Caco-2 (cell line): ENCODE results near the gene RACGAP1. TPM values are rescaled to one million over a fixed set of nuclear protein-coding genes. Genes with fewer than 3 reads are reported as not detected.

ENCODE experiments used
- Bru-seq: library from RNA; stranded (reverse); fragments of 400-500 nt; gene quantifications from one replicate; lab custom pipeline; 2021; lab: Mats Ljungman, UMichigan
- BruChase-seq, 2 experiments: library from RNA; stranded (reverse); fragments of 400-500 nt; gene quantifications; one replicate each; lab custom pipeline; 2021; lab: Mats Ljungman, UMichigan
- BruUV-seq: library from RNA; stranded (reverse); fragments of 400-500 nt; replicated peaks from 2 replicates; lab custom pipeline; 2021; lab: Mats Ljungman, UMichigan
- CTCF ChIA-PET: fragments of 300-600 bp; sonication (Branson Sonifier 250); formaldehyde crosslinking; loops from one replicate; lab custom pipeline; 2022; ENCODE audit warnings: antibody characterized with exemption; lab: Charles Lee
- POLR2A ChIA-PET: fragments of 300-600 bp; sonication (Branson Sonifier 250); formaldehyde crosslinking; loops from one replicate; lab custom pipeline; 2022; ENCODE audit warnings: antibody characterized with exemption; lab: Charles Lee
- DNase-seq, 2 experiments: peaks; one replicate each; pipeline versions ENCODE4 v3.0.0 to v3.0.0-alpha.2; 2020 to 2022
- H3K27me3 ChIP-seq: replicated peaks from 2 replicates; pipeline ENCODE4 v1.6.0; 2011; ENCODE audit warnings: low read length; ENCODE audit not compliant: control insufficient read depth, insufficient read depth
- H3K36me3 ChIP-seq: 2 replicates; pipeline ENCODE4 v1.5.1; 2011; ENCODE audit warnings: low read length; ENCODE audit not compliant: control insufficient read depth, insufficient read depth
- H3K4me1 ChIP-seq: fragments of 250-450 bp; sonication (Bioruptor Pico); 2 replicates; pipeline ENCODE4 v1.5.1; 2020; ENCODE audit warnings: mild to moderate bottlenecking
- H3K4me3 ChIP-seq: 2 replicates; pipeline ENCODE4 v1.5.1; 2011; ENCODE audit warnings: low read depth, mild to moderate bottlenecking, control low read depth, low read length
- H3K9me3 ChIP-seq: fragments of 250-450 bp; sonication (Bioruptor Pico); 2 replicates; pipeline ENCODE4 v1.5.1; 2020; ENCODE audit warnings: mild to moderate bottlenecking, moderate library complexity
- H3K27ac Mint-ChIP-seq: one replicate; pipeline ENCODE4 v1.8.0; 2022; ENCODE audit warnings: mixed read lengths; ENCODE audit not compliant: unreplicated experiment
- H3K27me3 Mint-ChIP-seq: one replicate; pipeline ENCODE4 v1.8.0; 2022; ENCODE audit warnings: mixed read lengths; ENCODE audit not compliant: insufficient read depth, unreplicated experiment
- H3K36me3 Mint-ChIP-seq: one replicate; pipeline ENCODE4 v1.8.0; 2022; ENCODE audit warnings: mild to moderate bottlenecking, mixed read lengths; ENCODE audit not compliant: insufficient read depth, unreplicated experiment
- H3K4me1 Mint-ChIP-seq: one replicate; pipeline ENCODE4 v1.8.0; 2022; ENCODE audit warnings: low read depth, mixed read lengths; ENCODE audit not compliant: unreplicated experiment
- H3K4me3 Mint-ChIP-seq: one replicate; pipeline ENCODE4 v1.8.0; 2022; ENCODE audit warnings: mild to moderate bottlenecking, moderate library complexity, mixed read lengths; ENCODE audit not compliant: unreplicated experiment
- H3K9me3 Mint-ChIP-seq: one replicate; pipeline ENCODE4 v1.8.0; 2022; ENCODE audit warnings: mixed read lengths; ENCODE audit not compliant: unreplicated experiment
- CTCF ChIP-seq, 2 experiments: fragments of 200-600 bp in 1 of 2; IDR thresholded peaks; 1 replicate in 1 of 2; 2 replicates in 1 of 2; pipeline versions ENCODE4 v1.5.1 to v1.8.0; 2011 to 2022; ENCODE audit warnings: antibody characterized with exemption in 1 of 2, control low read depth in 1 of 2, inconsistent platforms in 1 of 2, low read depth in 1 of 2, low read length in 1 of 2, mild to moderate bottlenecking in 1 of 2, moderate library complexity in 1 of 2; ENCODE audit not compliant: insufficient read depth in 1 of 2, severe bottlenecking in 1 of 2, unreplicated experiment in 1 of 2
- intact Hi-C: fragments of 100-400 bp; cut with micrococcal nuclease; formaldehyde crosslinking; loops from one replicate; pipeline ENCODE4 v1.10.0; 2022; ENCODE audit not compliant: unreplicated experiment
- long read RNA-seq: library from polyadenylated mRNA; stranded (forward); transcript quantifications from one replicate; pipeline ENCODE4 v2.0.0, GENCODE V29; 2022
- total RNA-seq: library from RNA; stranded (reverse); gene quantifications from 2 replicates; pipeline ENCODE4 v1.2.3, GENCODE V29; 2022

RACGAP1 gene, protein sequence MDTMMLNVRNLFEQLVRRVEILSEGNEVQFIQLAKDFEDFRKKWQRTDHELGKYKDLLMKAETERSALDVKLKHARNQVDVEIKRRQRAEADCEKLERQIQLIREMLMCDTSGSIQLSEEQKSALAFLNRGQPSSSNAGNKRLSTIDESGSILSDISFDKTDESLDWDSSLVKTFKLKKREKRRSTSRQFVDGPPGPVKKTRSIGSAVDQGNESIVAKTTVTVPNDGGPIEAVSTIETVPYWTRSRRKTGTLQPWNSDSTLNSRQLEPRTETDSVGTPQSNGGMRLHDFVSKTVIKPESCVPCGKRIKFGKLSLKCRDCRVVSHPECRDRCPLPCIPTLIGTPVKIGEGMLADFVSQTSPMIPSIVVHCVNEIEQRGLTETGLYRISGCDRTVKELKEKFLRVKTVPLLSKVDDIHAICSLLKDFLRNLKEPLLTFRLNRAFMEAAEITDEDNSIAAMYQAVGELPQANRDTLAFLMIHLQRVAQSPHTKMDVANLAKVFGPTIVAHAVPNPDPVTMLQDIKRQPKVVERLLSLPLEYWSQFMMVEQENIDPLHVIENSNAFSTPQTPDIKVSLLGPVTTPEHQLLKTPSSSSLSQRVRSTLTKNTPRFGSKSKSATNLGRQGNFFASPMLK
- 122 and 131 TPM in 2 replicates for total RNA-seq
- percentile 85 among the genes with signal in this experiment for Bru-seq, nascent RNA
- percentile 89 among the genes with signal in this experiment for BruChase-seq, experiment 1, labeled RNA remaining after a 2-hour chase
- BruChase-seq, experiment 2, labeled RNA remaining after a 6-hour chase = percentile 89 among the genes with signal in this experiment
- long read RNA-seq, partial matches to known transcripts = 1 of 19 reads
- long read RNA-seq, other reads (novel, unspliced or antisense) = 16 of 19 reads

- CTCF ChIA-PET = interaction anchor here (0.6 to 2.0 kb wide), 5 partner anchors 12 to 158 kb away, joined by 3 to 12 read pairs (median 6); no protein-coding TSS in a partner anchor
These were observed at the start of gene RACGAP1 for GRCh38 chr12:50025187-50026059. Gene RACGAP1, minus strand, starts transcription at chr12:50025494. Its CDS starts 8,779 bp downstream, at chr12:50016715.

GRCh38 chr12:50073712-50074111 lies 48.4 kb upstream of the RACGAP1 start:
- no peaks in the 10 kb centered on the region for H3K36me3 ChIP-seq
- CTCF ChIA-PET = interaction anchor here (0.6 to 2.0 kb wide), 5 partner anchors 9 to 105 kb away, joined by 3 to 10 read pairs (median 6); partner anchors contain the start of gene COX14
- Mint-ChIP-seq H3K9me3 (no peaks in the 10 kb centered on the region), H3K4me1 (peaks cover 25% of the 10 kb centered on the region), H3K27me3 (no peaks in the 10 kb centered on the region), H3K4me3 (no peak overlapping the region), H3K36me3 (peaks cover 5% of the 10 kb centered on the region), H3K27ac (no peak overlapping the region)
- peaks cover 23% of the 10 kb centered on the region for H3K4me1 ChIP-seq
- no TSS peak for BruUV-seq
- H3K9me3 ChIP-seq = no peaks in the 10 kb centered on the region
- POLR2A ChIA-PET = no interaction called here
- intact Hi-C loops = loop anchor here (2.0 kb wide), 1 partner anchor 93 kb away; the partner anchor contains the start of gene CERS5
- H3K4me3 ChIP-seq = no peak overlapping the region
- no peaks in the 10 kb centered on the region for H3K27me3 ChIP-seq
- no peak for DNase-seq
- TF ChIP-seq CTCF (IDR thresholded peaks at IDR 0.05; ENCODE audit: insufficient read depth in 1 of 2, low read depth in 1 of 2, low read length in 1 of 2, severe bottlenecking in 1 of 2, unreplicated experiment in 1 of 2) = no peak

More at GRCh38 chr12:50025187-50026059, at the start of gene RACGAP1:
- intact Hi-C loops = loop anchor here (1.0 kb wide), 1 partner anchor 86 kb away; no protein-coding TSS in a partner anchor
- TF ChIP-seq CTCF (IDR thresholded peaks at IDR 0.05; ENCODE audit: insufficient read depth in 1 of 2, low read depth in 1 of 2, low read length in 1 of 2, severe bottlenecking in 1 of 2, unreplicated experiment in 1 of 2) = no peak
- no peaks in the 10 kb centered on the region for H3K9me3 ChIP-seq
- H3K4me1 Mint-ChIP-seq = peaks cover 21% of the 10 kb centered on the region
- peaks cover 4% of the 10 kb centered on the region for H3K4me1 ChIP-seq
- H3K27ac Mint-ChIP-seq = peak within 1 kb of the TSS; percentile 92
- H3K4me3 ChIP-seq = peak within 1 kb of the TSS; percentile 70
- H3K36me3 ChIP-seq = no peaks in the 10 kb centered on the region
- peaks cover 17% of the 10 kb centered on the region for H3K36me3 Mint-ChIP-seq
- BruUV-seq = TSS peak; percentile 80
- POLR2A ChIA-PET = interaction anchor here (0.5 to 1.4 kb wide), 12 partner anchors 11 to 543 kb away, joined by 3 to 8 read pairs (median 4); partner anchors contain the start of genes NCKAP5L and SMARCD1
- no peaks in the 10 kb centered on the region for H3K9me3 Mint-ChIP-seq
- H3K4me3 Mint-ChIP-seq = peak within 1 kb of the TSS; percentile 86
- no peaks in the 10 kb centered on the region for H3K27me3 ChIP-seq
- H3K27me3 Mint-ChIP-seq = no peaks in the 10 kb centered on the region
- peak; percentile 99 for DNase-seq
